K562 (cell line): ENCODE data around the gene GNA15. TPM values are rescaled to one million over a fixed set of nuclear protein-coding genes. Genes with fewer than 3 reads are reported as not detected.
A peak's percentile ranks its signal among the peaks of the same experiment; 100 is the strongest.

ENCODE experiments used
- ATAC-seq: fragments of 200-7000 bp; cut with Tn5 transposase; 3 replicates; pipeline ENCODE4 v1.9.1; 2020; ENCODE audit warnings: moderate library complexity
- BruUV-seq: library from RNA; stranded (reverse); fragments of 400-500 nt; replicated peaks from 2 replicates; lab custom pipeline; 2021; lab: Mats Ljungman, UMichigan
- CTCF ChIA-PET: fragments of 300-600 bp; formaldehyde crosslinking; extraction: SDS; loops from one replicate; lab custom pipeline; 2021; ENCODE audit warnings: low intra/inter-chr PET ratio; lab: Yijun Ruan, JAX
- POLR2A ChIA-PET: fragments of 300-600, 350-650 bp; sonication (Branson Sonifier 250); formaldehyde crosslinking; extraction: SDS; loops from one replicate; lab custom pipeline; 2021; ENCODE audit warnings: antibody characterized with exemption, inconsistent platforms; lab: Yijun Ruan, JAX
- DNase-seq, 4 experiments: peaks; one replicate each; pipeline versions ENCODE4 v3.0.0 to v3.0.0-alpha.2; 2011 to 2018; ENCODE audit warnings: low spot score in 3 of 4, mixed read lengths in 3 of 4; ENCODE audit errors: extremely low read depth in 1 of 4
- FAIRE-seq: peaks from 2 replicates; lab custom pipeline; 2011; peaks lifted over from hg19 to GRCh38; lab: Jason Lieb, UNC
- H2AFZ ChIP-seq: 2 replicates; pipeline ENCODE4 v1.6.0; 2011; ENCODE audit warnings: low read depth, low read length, control low read depth, inconsistent platforms
- H3K27ac ChIP-seq: fragments of 200-600 bp; 3 replicates; pipeline ENCODE4 v1.8.0; 2011; ENCODE audit warnings: low read depth, mild to moderate bottlenecking, control low read depth, inconsistent platforms, low read length, moderate library complexity, mixed read lengths; ENCODE audit errors: extremely low read depth
- H3K27me3 ChIP-seq, 2 experiments: fragments of 300-600 bp in 1 of 2; 2 replicates in 1 of 2; 3 replicates in 1 of 2; pipeline versions ENCODE4 v1.6.0 to v1.8.0; 2011; ENCODE audit warnings: inconsistent platforms in 2 of 2, low read length in 2 of 2, mild to moderate bottlenecking in 1 of 2, mixed read lengths in 1 of 2, moderate library complexity in 1 of 2; ENCODE audit not compliant: control insufficient read depth in 2 of 2, insufficient read depth in 2 of 2
- H3K36me3 ChIP-seq: fragments of 300-600 bp; 3 replicates; pipeline ENCODE4 v1.8.0; 2011; ENCODE audit warnings: mild to moderate bottlenecking, low read length, inconsistent platforms; ENCODE audit not compliant: control insufficient read depth, insufficient read depth
- H3K4me1 ChIP-seq, 2 experiments: fragments of 200-600 bp in 1 of 2; replicated peaks in 1 of 2; 2 replicates in 1 of 2; 3 replicates in 1 of 2; pipeline versions ENCODE4 v1.5.1 to v1.8.0; 2011; ENCODE audit warnings: inconsistent platforms in 2 of 2, low read length in 2 of 2, mild to moderate bottlenecking in 1 of 2, mixed read lengths in 1 of 2, moderate library complexity in 1 of 2; ENCODE audit not compliant: control insufficient read depth in 2 of 2, insufficient read depth in 2 of 2
- H3K4me2 ChIP-seq: 2 replicates; pipeline ENCODE4 v1.6.1; 2011; ENCODE audit warnings: low read length, control low read depth, inconsistent platforms, mixed read lengths; ENCODE audit not compliant: insufficient read depth
- H3K4me3 ChIP-seq: fragments of 200-600 bp; sonication (generic), shearing (Covaris generic); 2 replicates; pipeline ENCODE4 v1.5.1; 2016; ENCODE audit warnings: control low read depth, inconsistent platforms
- H3K79me2 ChIP-seq: fragments of 200-600 bp; 3 replicates; pipeline ENCODE4 v1.8.0; 2011; ENCODE audit warnings: low read length, inconsistent platforms; ENCODE audit not compliant: control insufficient read depth, insufficient read depth
- H3K9ac ChIP-seq, 2 experiments: 2 replicates each; pipeline versions ENCODE4 v1.6.0 to v1.6.1; 2011; ENCODE audit warnings: low read depth in 2 of 2, low read length in 2 of 2, control low read depth in 1 of 2, inconsistent platforms in 1 of 2, mild to moderate bottlenecking in 1 of 2, mixed read lengths in 1 of 2; ENCODE audit not compliant: insufficient read depth in 1 of 2
- H3K9me1 ChIP-seq: one replicate; pipeline ENCODE4 v1.6.0; 2011; ENCODE audit warnings: inconsistent platforms, mild to moderate bottlenecking, low read length, moderate library complexity; ENCODE audit not compliant: control insufficient read depth, insufficient read depth
- H3K9me3 ChIP-seq: replicated peaks from 2 replicates; pipeline ENCODE4 v1.5.1; 2011; ENCODE audit warnings: low read depth, low read length, inconsistent platforms; ENCODE audit not compliant: control insufficient read depth, insufficient read depth
- H4K20me1 ChIP-seq: replicated peaks from 2 replicates; pipeline ENCODE4 v1.6.1; 2011; ENCODE audit warnings: low read length, inconsistent platforms, mixed read lengths; ENCODE audit not compliant: control insufficient read depth, insufficient read depth
- EHMT2 ChIP-seq: fragments of 450-650 bp; IDR thresholded peaks from 2 replicates; pipeline ENCODE4 v1.6.1; 2018; ENCODE audit warnings: antibody characterized with exemption
- NCOA1 ChIP-seq: fragments of 450-650 bp; IDR thresholded peaks from 2 replicates; pipeline ENCODE4 v1.6.1; 2016; ENCODE audit warnings: low read depth
- NFYB ChIP-seq: IDR thresholded peaks from 2 replicates; pipeline ENCODE4 v1.6.1; 2011; ENCODE audit warnings: mild to moderate bottlenecking, moderate library complexity; ENCODE audit not compliant: insufficient read length; ENCODE audit errors: extremely low read depth
- POLR2H ChIP-seq: IDR thresholded peaks from 2 replicates; pipeline ENCODE4 v1.6.1; 2016; ENCODE audit warnings: missing genetic modification characterization, low read depth, mild to moderate bottlenecking, control low read depth, missing compliant biosample characterization, moderate library complexity
- PRMT5 ChIP-seq: sonication (generic); formaldehyde crosslinking; IDR thresholded peaks from 2 replicates; pipeline ENCODE4 v1.5.0; 2020; ENCODE audit warnings: missing genetic modification reagents
- SIX5 ChIP-seq, 2 experiments: IDR thresholded peaks; 2 replicates each; pipeline ENCODE4 v1.6.1; 2011; ENCODE audit warnings: low read length in 2 of 2, borderline replicate concordance in 1 of 2, low read depth in 1 of 2, mild to moderate bottlenecking in 1 of 2, moderate library complexity in 1 of 2; ENCODE audit not compliant: insufficient read depth in 1 of 2
- TAL1 ChIP-seq: fragments of 450-650 bp; IDR thresholded peaks from 2 replicates; pipeline ENCODE4 v1.6.1; 2016; ENCODE audit warnings: mild to moderate bottlenecking
- ZBTB7A ChIP-seq: IDR thresholded peaks from 2 replicates; pipeline ENCODE4 v1.6.1; 2011; ENCODE audit warnings: low read depth, mild to moderate bottlenecking, low read length, moderate library complexity, borderline replicate concordance; ENCODE audit not compliant: control insufficient read depth
- WGBS: fragments of 100-300 bp; shearing (Covaris generic); methylation state at CpG from one replicate; pipeline ENCODE4 v1.1.6; 2016; ENCODE audit warnings: low coverage, mixed read lengths; ENCODE audit not compliant: insufficient coverage; ENCODE audit errors: missing lambda C conversion rate; 5-methylcytosine and 5-hydroxymethylcytosine counted together
- in situ Hi-C: fragments of 300-500 bp; cut with MboI; formaldehyde crosslinking; loops from 4 replicates; pipeline ENCODE4 v1.15.0; 2018; ENCODE audit warnings: inconsistent platforms, mixed read lengths
- intact Hi-C: fragments of 100-400 bp; cut with micrococcal nuclease; formaldehyde crosslinking; loops from 2 replicates; pipeline ENCODE4 v1.14.2; 2022
- polyA plus RNA-seq, 8 experiments: library from polyadenylated mRNA; depleted of rRNA in 4 of 8; stranded (reverse) in 5 of 8; unstranded in 3 of 8; fragments of >200 nt; fragmentation: Nextera tagmentation in 2 of 8; fragmentation: Illumina TruSeq in 1 of 8; extraction: Ambion mirVana in 2 of 8; extraction: Trizol in 1 of 8; gene quantifications; 2 replicates each; pipeline versions ENCODE4 v1.2.1 to v1.2.3, GENCODE V29; 2011 to 2014; ENCODE audit warnings: inconsistent platforms in 1 of 8, missing spikeins in 1 of 8
- total RNA-seq, 7 experiments: library from RNA; depleted of rRNA in 6 of 7; stranded (reverse); fragments of >200 nt in 6 of 7; fragmentation: Illumina TruSeq in 2 of 7; extraction: Trizol in 2 of 7; gene quantifications; 2 replicates each; pipeline versions ENCODE4 v1.2.1 to v1.2.3, GENCODE V29; 2011 to 2021; ENCODE audit warnings: low replicate concordance in 1 of 7
- TF ChIP-seq, protein P1 (sequence below): sonication (generic); formaldehyde crosslinking; IDR thresholded peaks from 2 replicates; pipeline ENCODE4 v1.8.0; 2022; ENCODE audit warnings: mild to moderate bottlenecking, missing genetic modification reagents
- TF ChIP-seq, protein P2 (sequence below): IDR thresholded peaks from 2 replicates; pipeline ENCODE4 v1.6.1; 2011; ENCODE audit not compliant: insufficient read length; ENCODE audit errors: extremely low read depth
- TF ChIP-seq, protein P3 (sequence below), 2 experiments: IDR thresholded peaks; 2 replicates each; pipeline ENCODE4 v1.6.1; 2011; ENCODE audit warnings: borderline replicate concordance in 1 of 2, control low read depth in 1 of 2, low read depth in 1 of 2, low read length in 1 of 2, mild to moderate bottlenecking in 1 of 2, mixed read lengths in 1 of 2, moderate library complexity in 1 of 2; ENCODE audit not compliant: insufficient read depth in 1 of 2, insufficient read length in 1 of 2, poor library complexity in 1 of 2, severe bottlenecking in 1 of 2; ENCODE audit errors: extremely low read depth in 1 of 2
- TF ChIP-seq, protein P4 (sequence below): sonication (generic); formaldehyde crosslinking; IDR thresholded peaks from 2 replicates; pipeline ENCODE4 v1.8.0; 2022; ENCODE audit warnings: mild to moderate bottlenecking, missing genetic modification reagents, borderline replicate concordance

GNA15 gene
- total and polyA plus RNA-seq, 9 of the 15 experiments (the other 6 are each of a cell fraction or from before 2014, with no cell fraction given): 0.03 to 0.24 (median 0.11) TPM; not detected in 1

DNA sequence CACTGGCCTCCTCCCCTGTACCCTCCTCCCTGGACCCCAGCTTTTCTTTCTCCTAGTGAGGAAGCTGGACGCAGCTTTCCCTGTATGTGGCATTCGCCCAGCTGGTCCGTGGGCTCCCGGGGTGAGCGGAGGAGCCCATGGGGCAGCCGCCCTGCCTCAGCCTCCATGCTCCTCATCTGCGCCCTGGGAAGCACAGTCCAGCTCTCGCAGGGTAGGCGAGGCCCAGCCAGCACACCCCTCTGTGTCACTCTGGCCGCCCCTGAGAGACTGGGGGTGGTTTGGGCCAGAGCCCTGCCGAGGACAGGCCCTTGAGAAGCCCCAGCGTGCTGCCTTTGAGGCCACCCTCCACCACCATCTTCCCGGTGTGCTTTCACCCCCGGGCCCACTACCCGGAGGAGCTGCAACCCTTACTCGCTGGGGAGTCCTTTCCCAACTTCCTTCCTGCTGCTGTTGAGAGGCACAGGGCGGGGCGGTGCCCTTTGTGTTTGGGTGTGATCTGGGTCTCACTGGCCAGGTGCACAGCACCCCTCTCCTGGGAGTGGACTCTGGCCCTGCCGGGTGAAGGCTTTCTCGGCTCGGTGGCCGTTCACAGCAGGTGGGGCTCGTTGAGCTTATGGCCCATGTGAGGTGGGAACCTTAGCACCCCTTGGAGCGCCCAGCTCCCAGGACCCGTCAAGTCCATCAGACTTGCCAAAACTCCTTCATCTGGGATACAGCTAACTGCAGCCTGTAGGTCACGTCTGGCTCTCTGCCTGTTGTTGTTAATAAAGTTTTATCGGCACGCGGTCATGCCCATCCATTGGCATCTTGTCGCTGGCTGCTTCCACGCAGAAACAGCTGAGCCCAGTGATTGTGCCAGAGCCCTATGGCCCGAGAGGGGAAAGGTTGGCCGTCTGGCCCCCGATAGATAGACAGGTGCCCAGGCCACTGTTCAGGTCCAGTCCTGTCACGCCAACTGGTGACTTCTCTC is 53.1 kb downstream of the GNA15 start (continued):
- TF ChIP-seq, protein P1, sequence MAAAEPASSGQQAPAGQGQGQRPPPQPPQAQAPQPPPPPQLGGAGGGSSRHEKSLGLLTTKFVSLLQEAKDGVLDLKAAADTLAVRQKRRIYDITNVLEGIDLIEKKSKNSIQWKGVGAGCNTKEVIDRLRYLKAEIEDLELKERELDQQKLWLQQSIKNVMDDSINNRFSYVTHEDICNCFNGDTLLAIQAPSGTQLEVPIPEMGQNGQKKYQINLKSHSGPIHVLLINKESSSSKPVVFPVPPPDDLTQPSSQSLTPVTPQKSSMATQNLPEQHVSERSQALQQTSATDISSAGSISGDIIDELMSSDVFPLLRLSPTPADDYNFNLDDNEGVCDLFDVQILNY (CRISPR knock-in tag): no peak
- no peak for TF ChIP-seq SIX5 (IDR thresholded peaks at IDR 0.05; ENCODE audit: borderline replicate concordance in 1 of 2, insufficient read depth in 1 of 2, low read depth in 1 of 2, low read length in 2 of 2)
- TF ChIP-seq EHMT2: no peak
- no peak for TF ChIP-seq POLR2H

DNA sequence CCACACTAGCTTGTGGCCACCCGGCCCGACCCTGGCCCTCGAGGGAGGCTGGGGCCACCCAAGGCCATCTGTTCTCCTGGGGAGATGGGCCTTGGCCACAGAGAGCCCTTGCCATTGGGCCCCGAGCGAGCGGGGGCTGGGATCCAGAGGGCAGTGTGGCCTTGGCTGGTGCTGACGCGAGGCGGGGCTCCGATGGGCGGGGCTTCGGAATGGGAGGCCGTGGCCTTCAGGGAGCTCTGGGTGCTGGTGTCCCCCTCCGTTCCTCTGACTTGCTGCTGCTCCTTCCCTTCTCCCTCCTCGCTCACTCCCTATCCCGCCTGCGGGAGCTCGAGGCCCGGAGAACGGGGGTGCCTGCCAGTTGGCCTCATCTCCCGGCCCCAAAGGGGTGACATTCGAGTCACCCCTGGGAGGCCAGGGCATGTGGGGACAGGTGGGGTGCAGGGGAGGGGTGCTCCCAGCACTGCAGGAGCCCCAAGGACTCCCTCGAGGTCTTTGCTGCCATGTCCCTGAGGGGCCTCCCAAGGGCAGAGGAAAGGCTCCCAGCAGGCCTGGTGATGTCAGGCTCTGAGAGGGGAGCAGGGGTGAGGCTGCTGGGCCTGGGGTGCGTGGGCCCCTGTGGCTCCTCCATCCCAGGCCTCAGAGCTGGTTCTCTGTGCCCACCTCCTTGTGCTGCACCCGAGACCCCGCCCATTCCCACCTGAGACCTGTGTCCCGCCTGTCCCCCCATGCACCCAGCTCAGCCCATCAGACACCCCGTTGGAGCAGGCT is 54.1 kb downstream of the GNA15 start:
- no TSS peak for BruUV-seq
- in situ Hi-C loops: no loop called here
- H3K27ac ChIP-seq: no peak overlapping the region; the same call in 2 of the 3 replicates
- no peak for ATAC-seq
- DNase-seq: peak in 3 of 4 experiments; percentile 34 to 69 (median 61)
- no peak overlapping the region for H3K4me2 ChIP-seq
- H3K79me2 ChIP-seq: peaks cover 81% of the 10 kb centered on the region
- H3K4me1 ChIP-seq: peaks cover 23 to 90% of the 10 kb centered on the region in 2 experiments
- ChIA-PET CTCF (no interaction called here), POLR2A (no interaction called here)
- intact Hi-C loops: no loop called here
- FAIRE-seq: no peak
- no peaks in the 10 kb centered on the region for H3K27me3 ChIP-seq
- peaks cover 68% of the 10 kb centered on the region; the same call in 2 of the 3 replicates for H3K36me3 ChIP-seq
- 90% methylated on average over 21 of the region's 28 CpGs for WGBS
- H3K4me3 ChIP-seq: no peak overlapping the region
- no peaks in the 10 kb centered on the region for H3K9me1 ChIP-seq
- H4K20me1 ChIP-seq: peaks cover 33% of the 10 kb centered on the region; the same call in 1 of the 2 replicates
- peak overlapping the region in 1 of 2 experiments; percentile 99; a peak in 2 of 4 replicates for H3K9ac ChIP-seq
- no peak overlapping the region for H2AFZ ChIP-seq
- no peaks in the 10 kb centered on the region for H3K9me3 ChIP-seq
- no peak for TF ChIP-seq NFYB
- TF ChIP-seq, protein P2, sequence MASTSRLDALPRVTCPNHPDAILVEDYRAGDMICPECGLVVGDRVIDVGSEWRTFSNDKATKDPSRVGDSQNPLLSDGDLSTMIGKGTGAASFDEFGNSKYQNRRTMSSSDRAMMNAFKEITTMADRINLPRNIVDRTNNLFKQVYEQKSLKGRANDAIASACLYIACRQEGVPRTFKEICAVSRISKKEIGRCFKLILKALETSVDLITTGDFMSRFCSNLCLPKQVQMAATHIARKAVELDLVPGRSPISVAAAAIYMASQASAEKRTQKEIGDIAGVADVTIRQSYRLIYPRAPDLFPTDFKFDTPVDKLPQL: no peak
- TF ChIP-seq, protein P3, sequence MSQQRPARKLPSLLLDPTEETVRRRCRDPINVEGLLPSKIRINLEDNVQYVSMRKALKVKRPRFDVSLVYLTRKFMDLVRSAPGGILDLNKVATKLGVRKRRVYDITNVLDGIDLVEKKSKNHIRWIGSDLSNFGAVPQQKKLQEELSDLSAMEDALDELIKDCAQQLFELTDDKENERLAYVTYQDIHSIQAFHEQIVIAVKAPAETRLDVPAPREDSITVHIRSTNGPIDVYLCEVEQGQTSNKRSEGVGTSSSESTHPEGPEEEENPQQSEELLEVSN (IDR thresholded peaks at IDR 0.05; ENCODE audit: borderline replicate concordance in 1 of 2, extremely low read depth in 1 of 2, insufficient read depth in 1 of 2, insufficient read length in 1 of 2, low read depth in 1 of 2, low read length in 1 of 2, poor library complexity in 1 of 2, severe bottlenecking in 1 of 2): no peak
- TF ChIP-seq ZBTB7A: no peak
- TF ChIP-seq, protein P4, sequence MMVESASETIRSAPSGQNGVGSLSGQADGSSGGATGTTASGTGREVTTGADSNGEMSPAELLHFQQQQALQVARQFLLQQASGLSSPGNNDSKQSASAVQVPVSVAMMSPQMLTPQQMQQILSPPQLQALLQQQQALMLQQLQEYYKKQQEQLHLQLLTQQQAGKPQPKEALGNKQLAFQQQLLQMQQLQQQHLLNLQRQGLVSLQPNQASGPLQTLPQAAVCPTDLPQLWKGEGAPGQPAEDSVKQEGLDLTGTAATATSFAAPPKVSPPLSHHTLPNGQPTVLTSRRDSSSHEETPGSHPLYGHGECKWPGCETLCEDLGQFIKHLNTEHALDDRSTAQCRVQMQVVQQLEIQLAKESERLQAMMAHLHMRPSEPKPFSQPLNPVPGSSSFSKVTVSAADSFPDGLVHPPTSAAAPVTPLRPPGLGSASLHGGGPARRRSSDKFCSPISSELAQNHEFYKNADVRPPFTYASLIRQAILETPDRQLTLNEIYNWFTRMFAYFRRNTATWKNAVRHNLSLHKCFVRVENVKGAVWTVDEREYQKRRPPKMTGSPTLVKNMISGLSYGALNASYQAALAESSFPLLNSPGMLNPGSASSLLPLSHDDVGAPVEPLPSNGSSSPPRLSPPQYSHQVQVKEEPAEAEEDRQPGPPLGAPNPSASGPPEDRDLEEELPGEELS (CRISPR knock-in tag): no peak
- no peak for TF ChIP-seq PRMT5 (CRISPR knock-in tag)
- no peak for TF ChIP-seq NCOA1
- TF ChIP-seq TAL1: no peak
